IMR-90 (cell line): ENCODE results near the gene LYPD3. TPM values are rescaled to one million over a fixed set of nuclear protein-coding genes. Genes with fewer than 3 reads are reported as not detected.

Source experiments
- ATAC-seq: fragments of 200-7000 bp; cut with Tn5 transposase; 2 replicates; pipeline ENCODE4 v1.9.1; 2020; ENCODE audit warnings: low read depth, mild to moderate bottlenecking, moderate library complexity
- BruUV-seq: library from RNA; stranded (reverse); fragments of 400-500 nt; replicated peaks from 2 replicates; lab custom pipeline; 2021; lab: Mats Ljungman, UMichigan
- CTCF ChIA-PET: fragments of 300-600 bp; formaldehyde crosslinking; extraction: SDS; loops from one replicate; lab custom pipeline; 2021; ENCODE audit warnings: antibody characterized with exemption; lab: Yijun Ruan, JAX
- POLR2A ChIA-PET: fragments of 300-600 bp; sonication (Branson Sonifier 250); formaldehyde crosslinking; loops from one replicate; lab custom pipeline; 2022; ENCODE audit warnings: antibody characterized with exemption; ENCODE audit not compliant: unreplicated experiment; lab: Charles Lee
- DNase-seq: peaks from one replicate; pipeline ENCODE4 v3.0.0; 2013
- H2AFZ ChIP-seq: replicated peaks from 2 replicates; pipeline ENCODE3; 2013; ENCODE audit warnings: low read length, mild to moderate bottlenecking; ENCODE audit not compliant: poor library complexity
- H2AK5ac ChIP-seq: 2 replicates; pipeline ENCODE4 v1.6.1; 2013; ENCODE audit warnings: low read depth, low read length, inconsistent platforms
- H2AK9ac ChIP-seq: replicated peaks from 2 replicates; pipeline ENCODE3; 2013; ENCODE audit warnings: mild to moderate bottlenecking, low read depth, low read length, moderate library complexity; ENCODE audit not compliant: poor library complexity
- H2BK120ac ChIP-seq: 2 replicates; pipeline ENCODE4 v1.6.1; 2013; ENCODE audit warnings: low read depth, low read length, inconsistent platforms
- H2BK15ac ChIP-seq: 3 replicates; pipeline ENCODE4 v1.6.1; 2013; ENCODE audit warnings: low read depth, low read length, inconsistent platforms
- H2BK20ac ChIP-seq: 2 replicates; pipeline ENCODE4 v1.6.1; 2013; ENCODE audit warnings: low read depth, mild to moderate bottlenecking, inconsistent platforms, low read length, moderate library complexity
- H2BK5ac ChIP-seq: 2 replicates; pipeline ENCODE4 v1.6.1; 2013; ENCODE audit warnings: mild to moderate bottlenecking, low read depth, low read length, inconsistent platforms; ENCODE audit not compliant: poor library complexity, severe bottlenecking
- H3K14ac ChIP-seq: replicated peaks from 2 replicates; pipeline ENCODE4 v1.6.1; 2013; ENCODE audit warnings: low read depth, low read length, inconsistent platforms
- H3K18ac ChIP-seq: 2 replicates; pipeline ENCODE4 v1.6.1; 2013; ENCODE audit warnings: low read depth, low read length, control low read depth
- H3K23ac ChIP-seq: 2 replicates; pipeline ENCODE4 v1.6.1; 2013; ENCODE audit warnings: low read depth, low read length, inconsistent platforms
- H3K27ac ChIP-seq: 2 replicates; pipeline ENCODE4 v1.5.1; 2013; ENCODE audit warnings: mild to moderate bottlenecking, control low read depth, low read length; ENCODE audit not compliant: insufficient read depth
- H3K27me3 ChIP-seq: 2 replicates; pipeline ENCODE4 v1.6.1; 2013; ENCODE audit warnings: low read length; ENCODE audit not compliant: control insufficient read depth, insufficient read depth
- H3K36me3 ChIP-seq: 2 replicates; pipeline ENCODE4 v1.6.1; 2013; ENCODE audit warnings: low read length, mixed read lengths; ENCODE audit not compliant: control insufficient read depth, insufficient read depth
- H3K4ac ChIP-seq: 2 replicates; pipeline ENCODE4 v1.6.1; 2013; ENCODE audit warnings: low read depth, low read length, inconsistent platforms
- H3K4me1 ChIP-seq: 2 replicates; pipeline ENCODE4 v1.6.1; 2013; ENCODE audit warnings: low read length, mixed read lengths; ENCODE audit not compliant: control insufficient read depth, insufficient read depth
- H3K4me2 ChIP-seq: 2 replicates; pipeline ENCODE4 v1.6.1; 2013; ENCODE audit warnings: low read depth, mild to moderate bottlenecking, control low read depth, low read length, moderate library complexity
- H3K4me3 ChIP-seq: 2 replicates; pipeline ENCODE4 v1.5.1; 2013; ENCODE audit warnings: low read depth, mild to moderate bottlenecking, control low read depth, low read length, moderate library complexity; ENCODE audit not compliant: insufficient read depth
- H3K56ac ChIP-seq: 2 replicates; pipeline ENCODE4 v1.6.1; 2013; ENCODE audit warnings: low read length, inconsistent platforms; ENCODE audit not compliant: insufficient read depth; ENCODE audit errors: extremely low read depth
- H3K79me1 ChIP-seq, 2 experiments: 2 replicates each; pipeline ENCODE4 v1.6.1; 2013; ENCODE audit warnings: low read length in 2 of 2, inconsistent platforms in 1 of 2, low read depth in 1 of 2
- H3K9ac ChIP-seq: 2 replicates; pipeline ENCODE4 v1.6.1; 2013; ENCODE audit warnings: low read depth, low read length, control low read depth
- H3K9me1 ChIP-seq: 2 replicates; pipeline ENCODE4 v1.6.1; 2013; ENCODE audit warnings: low read length, inconsistent platforms; ENCODE audit not compliant: insufficient read depth
- H3K9me3 ChIP-seq: 2 replicates; pipeline ENCODE4 v1.6.1; 2013; ENCODE audit warnings: low read length; ENCODE audit not compliant: control insufficient read depth, insufficient read depth
- H4K20me1 ChIP-seq: 2 replicates; pipeline ENCODE4 v1.6.1; 2013; ENCODE audit warnings: low read length, inconsistent platforms; ENCODE audit not compliant: insufficient read depth
- H4K5ac ChIP-seq: 2 replicates; pipeline ENCODE4 v1.6.1; 2013; ENCODE audit warnings: mild to moderate bottlenecking, low read depth, low read length, control low read depth
- H4K8ac ChIP-seq, 2 experiments: 2 replicates each; pipeline ENCODE4 v1.6.1; 2013; ENCODE audit warnings: low read depth in 2 of 2, low read length in 2 of 2, control low read depth in 1 of 2, inconsistent platforms in 1 of 2
- H4K91ac ChIP-seq: 2 replicates; pipeline ENCODE4 v1.6.1; 2013; ENCODE audit warnings: low read depth, low read length, inconsistent platforms; ENCODE audit not compliant: insufficient read depth
- BHLHE40 ChIP-seq: fragments of 150-350 bp; IDR thresholded peaks from 2 replicates; pipeline ENCODE4 v1.6.1; 2016; ENCODE audit warnings: mild to moderate bottlenecking, low read depth, low read length
- CEBPB ChIP-seq: IDR thresholded peaks from 2 replicates; pipeline ENCODE4 v1.6.1; 2012; ENCODE audit warnings: low read depth, low read length, improper control_type of control experiment
- CHD1 ChIP-seq: IDR thresholded peaks from 2 replicates; pipeline ENCODE4 v1.6.1; 2012; ENCODE audit warnings: low read depth, low read length, improper control_type of control experiment
- ELK1 ChIP-seq: fragments of 150-350 bp; IDR thresholded peaks from 2 replicates; pipeline ENCODE4 v1.6.1; 2016; ENCODE audit warnings: low read depth, mild to moderate bottlenecking, low read length, moderate library complexity, borderline replicate concordance
- FOS ChIP-seq: fragments of 150-350 bp; IDR thresholded peaks from 2 replicates; pipeline ENCODE4 v1.6.1; 2016; ENCODE audit warnings: low read depth, low read length
- MAFK ChIP-seq: IDR thresholded peaks from 2 replicates; pipeline ENCODE4 v1.6.1; 2012; ENCODE audit warnings: low read depth, low read length, improper control_type of control experiment
- MAZ ChIP-seq: IDR thresholded peaks from 2 replicates; pipeline ENCODE4 v1.6.1; 2012; ENCODE audit warnings: low read depth, mild to moderate bottlenecking, low read length, improper control_type of control experiment, moderate library complexity, borderline replicate concordance
- MXI1 ChIP-seq: IDR thresholded peaks from 2 replicates; pipeline ENCODE4 v1.6.1; 2012; ENCODE audit warnings: low read depth, mild to moderate bottlenecking, low read length, moderate library complexity, borderline replicate concordance
- NFE2L2 ChIP-seq: fragments of 150-350 bp; IDR thresholded peaks from 2 replicates; pipeline ENCODE4 v1.6.1; 2016; ENCODE audit warnings: low read depth, mild to moderate bottlenecking, low read length
- POLR2A ChIP-seq: IDR thresholded peaks from 2 replicates; pipeline ENCODE4 v1.6.1; 2012; ENCODE audit warnings: mild to moderate bottlenecking, low read depth, low read length
- RAD21 ChIP-seq: IDR thresholded peaks from 2 replicates; pipeline ENCODE4 v1.6.1; 2012; ENCODE audit warnings: low read length, improper control_type of control experiment
- RCOR1 ChIP-seq: IDR thresholded peaks from 2 replicates; pipeline ENCODE4 v1.6.1; 2012; ENCODE audit warnings: mild to moderate bottlenecking, low read length, improper control_type of control experiment; ENCODE audit not compliant: insufficient replicate concordance
- RFX5 ChIP-seq: IDR thresholded peaks from 2 replicates; pipeline ENCODE4 v1.8.0; 2012; ENCODE audit warnings: low read depth, mild to moderate bottlenecking, low read length, moderate library complexity
- SMC3 ChIP-seq: fragments of 150-350 bp; IDR thresholded peaks from 2 replicates; pipeline ENCODE4 v1.6.1; 2016; ENCODE audit warnings: low read depth, mild to moderate bottlenecking, antibody characterized with exemption, low read length, moderate library complexity
- WGBS, 2 experiments: methylation state at CpG; one replicate each; pipeline versions ENCODE4 v1.1.5 to v1.1.7; 2013; ENCODE audit warnings: missing lambda C conversion rate in 2 of 2; ENCODE audit not compliant: insufficient read length in 1 of 2; ENCODE audit errors: extremely low coverage in 2 of 2; 5-methylcytosine and 5-hydroxymethylcytosine counted together
- dilution Hi-C: fragments of 300-500 bp; cut with HindIII; formaldehyde crosslinking; loops from one replicate; pipeline ENCODE4 v1.14.3; 2018; ENCODE audit warnings: low sequenced_read_pairs; ENCODE audit not compliant: unreplicated experiment
- in situ Hi-C: fragments of 300-500 bp; cut with MboI; formaldehyde crosslinking; loops from 3 replicates; pipeline ENCODE4 v1.14.3; 2019; ENCODE audit warnings: low sequenced_read_pairs, inconsistent platforms, mixed read lengths
- intact Hi-C: fragments of 100-400 bp; cut with micrococcal nuclease; formaldehyde crosslinking; loops from 2 replicates; pipeline ENCODE4 v1.10.0; 2022
- polyA plus RNA-seq, 3 experiments: library from polyadenylated mRNA; depleted of rRNA; stranded (reverse); fragments of >200 nt; gene quantifications; 2 replicates each; pipeline ENCODE4 v1.2.3, GENCODE V29; 2012; ENCODE audit warnings: low replicate concordance in 1 of 3
- total RNA-seq: library from RNA; depleted of rRNA; stranded (reverse); fragments of >200 nt; gene quantifications from 2 replicates; pipeline ENCODE4 v1.2.3, GENCODE V29; 2012
- TF ChIP-seq, protein P1 (sequence below): fragments of 150-350 bp; IDR thresholded peaks from 2 replicates; pipeline ENCODE4 v1.6.1; 2017; ENCODE audit warnings: mild to moderate bottlenecking, antibody characterized with exemption, low read length, low read depth

LYPD3 gene
- total and polyA plus RNA-seq, 2 of the 4 experiments (the other 2 are of a cell fraction) = 0.18 to 1.1 TPM

- TF ChIP-seq NFE2L2 = 0 out of 2 replicates have a peak, but pooled peaks have one; percentile 18
- no peak for TF ChIP-seq FOS
- TF ChIP-seq CEBPB = no peak
These were observed 9.7 kb upstream of the LYPD3 start (continued) for GRCh38 chr19:43474986-43475705.

GRCh38 chr19:43474487-43474886 is 9.1 kb upstream of the LYPD3 start:
- peak overlapping the region in 1 of 2 experiments; percentile 52; a peak in 1 of 4 replicates for H4K8ac ChIP-seq
- DNase-seq = no peak
- no peaks in the 10 kb centered on the region; a peak in 1 of 4 replicates for H3K79me1 ChIP-seq
- H3K4ac ChIP-seq = peak overlapping the region; percentile 79
- no peak overlapping the region for H3K4me3 ChIP-seq
- H3K4me2 ChIP-seq = no peak overlapping the region
- in situ Hi-C loops = no loop called here
- H3K23ac ChIP-seq = no peak overlapping the region; the same call in 1 of the 2 replicates
- BruUV-seq = no TSS peak
- no peak overlapping the region; the same call in none of the 2 replicates for H2BK20ac ChIP-seq
- H2AK5ac ChIP-seq = peak overlapping the region; percentile 95
- dilution Hi-C loops = no loop called here
- H3K36me3 ChIP-seq = peaks cover 5% of the 10 kb centered on the region
- intact Hi-C loops = no loop called here
- CTCF ChIA-PET = no interaction called here
- H3K9me1 ChIP-seq = peaks cover 7% of the 10 kb centered on the region
- POLR2A ChIA-PET = interaction anchor here (0.5 kb wide), 1 partner anchor 251 kb away, joined by 4 read pairs; no protein-coding TSS in a partner anchor
- H3K56ac ChIP-seq = no peak overlapping the region
- peak overlapping the region; percentile 49 for H2BK120ac ChIP-seq
- H2AK9ac ChIP-seq = peak overlapping the region; percentile 80
- H3K14ac ChIP-seq = peak overlapping the region; percentile 44; the same call in 1 of the 2 replicates
- H2AFZ ChIP-seq = peak overlapping the region; percentile 88
- H4K91ac ChIP-seq = peak overlapping the region; percentile 48
- H2BK15ac ChIP-seq = peak overlapping the region; percentile 78; the same call in 1 of the 3 replicates
- no CpG with 5 or more reads among the region's 4 CpGs for WGBS, 2 experiments
- peaks cover 3% of the 10 kb centered on the region for H4K20me1 ChIP-seq
- no peak overlapping the region for H3K18ac ChIP-seq
- H2BK5ac ChIP-seq = no peak overlapping the region
- no peaks in the 10 kb centered on the region for H3K9me3 ChIP-seq
- ATAC-seq = no peak
- H3K27me3 ChIP-seq = no peaks in the 10 kb centered on the region
- peaks cover 11% of the 10 kb centered on the region for H3K4me1 ChIP-seq
- no peak overlapping the region for H3K9ac ChIP-seq
- H3K27ac ChIP-seq = no peak overlapping the region
- no peak overlapping the region for H4K5ac ChIP-seq
- TF ChIP-seq CHD1 (no peak), FOS (no peak), RCOR1 (no peak), SMC3 (no peak), MXI1 (no peak), NFE2L2 (no peak), POLR2A (no peak), MAZ (no peak), RFX5 (no peak), MAFK (no peak), BHLHE40 (no peak), ELK1 (no peak), RAD21 (no peak)
- TF ChIP-seq, protein P1, sequence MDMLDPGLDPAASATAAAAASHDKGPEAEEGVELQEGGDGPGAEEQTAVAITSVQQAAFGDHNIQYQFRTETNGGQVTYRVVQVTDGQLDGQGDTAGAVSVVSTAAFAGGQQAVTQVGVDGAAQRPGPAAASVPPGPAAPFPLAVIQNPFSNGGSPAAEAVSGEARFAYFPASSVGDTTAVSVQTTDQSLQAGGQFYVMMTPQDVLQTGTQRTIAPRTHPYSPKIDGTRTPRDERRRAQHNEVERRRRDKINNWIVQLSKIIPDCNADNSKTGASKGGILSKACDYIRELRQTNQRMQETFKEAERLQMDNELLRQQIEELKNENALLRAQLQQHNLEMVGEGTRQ = no peak
